AG08395 (cell line): Measurements from ENCODE around the gene IL26.

ENCODE experiments used
- DNase-seq: peaks from one replicate; pipeline ENCODE4 v3.0.0; 2012; ENCODE audit warnings: mixed read lengths, low spot score

The IL26 gene

DNA sequence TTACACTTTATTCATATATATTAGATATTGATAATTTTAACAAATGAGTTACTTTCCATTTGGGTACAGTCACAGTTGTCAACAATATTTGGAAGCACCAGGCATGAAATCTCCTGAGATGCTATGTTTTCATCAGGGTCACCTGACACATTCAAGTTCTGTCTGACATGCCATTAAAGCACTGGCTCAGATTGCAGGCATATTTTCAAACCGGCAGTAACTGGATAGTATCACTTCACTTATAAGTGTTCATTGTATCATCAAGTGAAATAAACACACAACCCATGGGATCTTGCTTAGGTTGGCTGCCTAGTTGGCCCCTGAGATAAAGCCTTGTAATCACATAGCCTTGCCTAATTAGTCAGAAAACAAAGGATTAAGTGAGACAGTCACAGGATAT lies 70.8 kb downstream of the IL26 start:
- no peak for DNase-seq
